SKM-1 treated with dmso at 0.1 percent for 144 hours (cell line): Measurements from ENCODE around the gene CAMK2D.
"Not testable (repeated sequence)": the region's sequence is repeated elsewhere in the genome, so short reads cannot be mapped to it uniquely, and the experiment has no call there.

Source experiments
- DNase-seq: peaks from one replicate; lab custom pipeline; 2025; ENCODE audit not compliant: unreplicated experiment; lab: John Stamatoyannopoulos, UW

The CAMK2D gene

DNA sequence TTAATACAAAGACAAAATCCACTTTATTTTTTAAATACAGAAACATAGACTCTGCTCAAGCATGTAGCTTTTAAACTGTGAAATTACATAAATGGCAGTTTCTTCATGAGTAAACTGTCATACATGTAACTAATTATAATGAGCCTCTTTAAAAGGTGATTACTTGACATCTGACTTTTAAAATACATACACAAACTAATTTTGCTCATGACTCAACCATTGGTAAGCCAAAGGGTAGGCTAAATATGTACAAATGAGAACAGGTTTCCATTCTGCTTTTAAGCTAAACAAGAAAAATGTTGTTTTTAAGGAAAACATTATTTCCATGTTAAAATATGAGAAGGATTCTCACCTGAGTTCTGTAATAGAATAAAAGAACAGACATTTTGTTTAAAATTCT is 27.9 kb downstream of the CAMK2D start:
- no peak for DNase-seq

DNA sequence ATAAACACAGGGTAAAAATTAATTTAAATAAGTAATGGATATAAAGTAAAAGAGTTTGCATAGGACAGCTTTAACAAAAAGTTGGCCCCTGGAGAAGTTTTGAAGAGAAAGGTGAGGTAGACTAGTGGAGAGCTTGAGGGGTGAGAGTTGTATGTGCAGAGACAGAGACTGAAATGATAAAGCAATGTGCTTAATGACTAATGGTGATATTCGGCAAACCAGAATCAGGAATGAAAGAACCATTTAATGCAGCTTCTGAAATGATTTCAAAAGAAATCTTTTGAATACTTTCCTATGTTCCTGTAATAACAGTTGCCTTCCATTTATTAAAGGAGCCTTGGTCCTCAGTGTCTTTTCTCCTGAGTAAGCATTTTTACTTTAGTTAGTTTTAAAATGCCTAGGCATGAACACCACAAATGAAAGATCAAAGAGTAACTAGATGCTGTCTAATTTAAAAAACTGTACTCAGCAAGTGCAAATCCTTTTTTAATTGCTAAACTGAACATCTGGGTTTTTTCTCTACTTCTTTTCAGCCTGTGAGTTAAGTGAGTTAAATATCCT is 28.5 kb downstream of the CAMK2D start:
- no peak for DNase-seq

DNA sequence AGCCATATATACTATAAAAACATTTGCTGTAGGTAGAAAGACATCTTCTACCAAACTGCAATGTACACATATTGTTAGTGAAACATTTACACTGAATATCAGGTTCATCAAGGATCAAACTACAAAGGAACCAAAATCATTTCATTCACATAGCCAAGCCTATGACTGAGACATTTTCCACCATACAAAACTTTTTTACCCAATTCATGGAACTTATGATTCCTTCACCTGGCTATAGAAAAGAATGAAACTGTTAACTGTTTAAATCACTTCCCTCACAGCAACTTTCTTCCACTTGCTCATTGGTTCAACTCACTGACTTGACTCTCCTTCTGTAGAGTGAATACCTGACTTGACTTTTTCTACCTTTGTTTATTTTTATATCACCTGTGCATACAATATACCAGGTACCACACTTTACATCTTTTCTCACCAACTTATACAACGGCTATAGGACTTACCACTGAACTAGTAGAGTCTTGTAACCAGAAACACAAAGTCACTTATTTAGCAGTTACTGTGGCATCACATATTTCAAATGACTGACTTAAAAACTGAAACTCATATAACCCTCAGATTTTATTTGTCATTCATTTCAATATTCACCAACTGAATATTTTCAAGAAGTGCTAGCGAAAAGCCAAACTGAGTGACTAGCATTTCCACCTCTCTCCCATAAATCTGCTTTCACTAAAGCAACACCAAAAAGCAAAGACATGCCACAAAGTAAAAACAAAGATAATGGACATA is 30.9 kb downstream of the CAMK2D start:
- no peak for DNase-seq

DNA sequence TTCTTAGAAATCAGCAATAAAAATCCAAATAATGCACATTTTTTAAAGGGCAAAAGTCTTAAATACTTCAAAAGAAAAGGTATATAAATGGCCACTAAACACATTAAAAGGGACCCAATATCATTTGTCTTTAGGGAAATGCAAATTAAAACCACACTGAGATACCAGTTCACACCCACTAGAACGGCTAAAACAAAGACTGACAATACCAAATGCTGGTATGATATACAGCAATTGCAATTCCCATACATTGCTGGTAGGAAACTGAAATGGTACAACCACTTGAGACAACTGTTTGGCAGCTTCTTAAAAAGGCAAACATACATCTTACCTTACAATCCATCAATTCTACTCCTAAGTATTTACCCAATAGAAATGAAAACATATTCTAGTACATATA is 33.7 kb downstream of the CAMK2D start:
- no peak for DNase-seq

DNA sequence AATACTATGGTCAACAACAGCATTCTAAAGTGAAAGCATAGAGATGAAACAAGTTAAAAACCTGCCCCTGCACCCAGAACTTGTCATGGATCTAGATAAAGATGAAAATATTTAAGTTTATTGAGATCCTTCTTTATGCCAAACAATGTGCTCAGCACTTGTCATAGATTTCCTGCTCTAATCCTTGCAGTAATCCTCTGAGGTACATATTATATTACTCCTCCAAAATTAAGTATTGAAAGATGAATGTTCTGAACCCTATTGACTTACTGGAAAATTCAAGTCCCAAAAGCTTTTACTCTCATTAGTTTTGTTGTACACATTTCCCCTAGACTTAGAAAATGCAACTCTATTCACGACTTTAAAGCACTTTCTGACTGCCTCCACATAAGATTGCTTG is 35.6 kb downstream of the CAMK2D start:
- no peak for DNase-seq

DNA sequence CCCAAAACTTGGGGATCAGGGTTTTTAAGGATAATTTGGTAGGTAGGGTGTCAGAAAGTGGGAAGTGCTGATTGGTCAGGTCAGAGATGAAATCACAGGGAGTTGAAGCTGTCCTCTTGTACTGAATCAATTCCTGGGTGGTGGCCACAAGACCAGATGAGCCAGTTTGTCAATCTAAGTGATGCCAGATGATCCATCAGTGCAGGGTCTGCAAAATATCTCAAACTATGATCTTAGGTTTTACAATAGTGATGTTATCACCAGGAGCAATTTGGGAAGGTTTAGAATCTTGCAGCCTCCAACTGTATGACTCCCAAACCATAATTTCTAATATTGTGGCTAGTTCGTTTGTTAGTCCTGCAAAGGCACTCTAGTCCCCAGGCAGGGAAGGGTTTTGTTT is 43.3 kb downstream of the CAMK2D start:
- DNase-seq, result no peak

DNA sequence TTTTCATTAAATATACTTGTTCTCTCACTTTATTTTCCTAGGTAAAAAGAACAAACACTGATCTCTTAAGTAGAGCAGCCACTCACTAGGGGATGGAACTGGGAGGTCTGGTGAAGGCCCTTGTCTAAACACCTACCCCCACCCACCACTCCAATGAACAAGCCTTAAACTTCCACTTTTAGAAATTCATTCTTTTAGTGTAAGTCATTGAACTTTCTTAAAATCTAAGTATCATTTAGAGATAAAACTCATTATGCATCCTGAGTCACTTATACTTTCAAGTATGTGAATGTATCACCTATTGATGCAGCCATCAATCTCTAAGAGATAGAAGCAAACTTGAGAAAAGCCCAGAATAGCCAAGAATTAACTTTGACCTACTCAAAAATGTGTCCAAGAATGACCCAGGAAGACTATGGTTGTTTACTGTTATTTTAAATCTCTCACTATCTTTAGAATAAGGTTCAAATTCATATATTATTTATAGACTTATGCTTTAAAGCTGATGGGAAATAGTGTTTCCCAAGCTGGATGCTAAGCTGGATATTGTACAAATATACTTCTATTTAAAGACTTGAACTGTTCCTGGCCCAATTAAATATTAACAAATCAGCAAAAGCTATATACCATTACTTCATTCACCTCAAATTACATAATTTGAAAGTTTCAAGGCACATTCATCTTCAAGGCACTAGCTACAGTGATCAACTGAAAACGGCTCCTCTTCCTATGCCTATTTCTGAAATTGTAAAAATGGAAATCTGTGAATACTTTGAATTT is 49.5 kb downstream of the CAMK2D start:
- DNase-seq, result no peak

DNA sequence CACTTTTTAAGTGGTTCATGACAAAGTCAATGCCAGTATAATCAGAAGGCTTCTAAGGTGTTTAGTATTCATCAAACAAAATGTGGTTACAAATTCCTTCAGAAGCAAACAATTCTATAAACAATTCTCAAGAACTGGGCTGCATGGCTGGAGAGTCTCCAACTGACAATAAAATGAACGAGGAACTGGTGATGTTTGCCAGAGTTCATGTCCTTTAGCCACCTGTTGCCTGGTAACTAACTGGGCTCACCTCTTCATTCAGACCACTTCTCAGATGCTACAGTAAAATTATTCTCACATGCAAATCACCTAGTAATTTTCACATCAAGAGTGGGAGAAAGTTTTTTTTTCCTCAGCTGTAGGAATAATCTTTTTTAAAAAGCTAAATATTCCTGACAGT is 53.3 kb downstream of the CAMK2D start:
- no peak for DNase-seq

DNA sequence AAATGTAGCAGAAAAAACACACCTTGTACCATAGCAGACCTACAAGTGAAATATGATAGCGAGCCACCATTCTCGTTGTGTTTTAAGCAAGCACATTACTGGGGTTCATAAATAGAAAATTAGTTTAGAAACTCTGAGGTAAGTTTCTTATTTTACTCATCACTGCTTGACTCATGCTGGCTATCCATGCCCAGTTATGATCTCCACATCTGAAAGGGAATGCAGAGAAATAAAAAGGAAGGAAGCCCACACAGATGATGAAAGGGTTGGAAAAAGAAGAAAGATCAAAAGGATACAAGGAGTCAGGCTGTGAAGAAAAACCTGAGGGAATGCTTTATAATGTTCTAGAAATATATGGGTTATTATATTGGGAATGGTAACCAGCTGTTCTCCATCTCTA is 54.5 kb downstream of the CAMK2D start:
- no peak for DNase-seq

DNA sequence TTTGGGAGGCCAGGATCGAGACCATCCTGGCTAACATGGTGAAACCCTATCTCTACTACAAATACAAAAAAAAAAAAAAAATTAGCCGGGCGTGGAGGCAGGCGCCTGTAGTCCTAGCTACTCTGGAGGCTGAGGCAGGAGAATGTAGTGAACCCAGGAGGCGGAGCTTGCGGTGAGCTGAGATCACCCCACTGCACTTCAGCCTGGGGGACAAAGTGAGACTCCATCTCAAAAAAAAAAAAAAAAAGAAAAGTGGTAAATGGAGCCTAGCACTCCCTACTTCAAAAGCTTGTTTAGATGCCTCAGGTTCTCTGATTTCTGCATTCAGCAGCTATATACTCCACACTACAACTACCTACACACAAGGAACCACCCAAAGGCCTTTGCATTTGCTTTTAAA is 56.4 kb downstream of the CAMK2D start:
- DNase-seq, result not testable (repeated sequence)

DNA sequence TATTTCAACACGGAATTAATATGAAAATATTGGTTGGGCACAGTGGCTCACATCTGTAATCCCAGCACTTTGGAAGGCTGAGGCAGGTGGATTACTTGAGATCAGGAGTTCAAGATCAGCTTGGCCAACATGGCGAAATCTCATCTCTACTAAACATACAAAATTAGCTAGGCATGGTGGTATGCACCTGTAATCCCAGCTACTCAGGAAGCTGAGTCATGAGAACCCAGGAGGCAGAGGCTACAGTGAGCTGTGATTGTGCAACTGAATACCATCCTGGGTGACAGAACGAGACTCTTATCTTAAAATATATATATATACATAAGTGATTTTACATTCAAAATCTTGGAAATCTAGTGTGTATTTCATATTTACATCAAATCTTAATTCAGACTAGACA is 58.9 kb downstream of the CAMK2D start:
- DNase-seq, result not testable (repeated sequence)

DNA sequence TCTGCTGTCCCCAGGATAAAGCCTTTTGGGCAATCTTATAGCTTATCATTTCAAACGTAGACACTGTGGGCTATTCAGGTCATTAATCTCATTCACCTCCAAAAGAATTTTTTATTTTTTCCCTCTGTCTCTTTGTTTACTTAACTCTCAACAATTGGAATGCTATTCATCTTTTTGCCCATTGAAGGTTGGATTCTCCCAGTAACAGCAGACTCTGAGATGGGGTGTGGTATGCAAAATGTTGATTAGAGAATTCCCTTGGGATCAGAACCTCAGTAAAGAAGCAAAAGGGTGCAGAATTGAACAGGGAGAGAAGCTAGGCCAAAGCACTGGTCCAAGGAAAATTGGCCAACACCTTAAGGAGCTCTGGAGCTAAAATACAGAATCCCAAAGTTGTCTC is 60.4 kb downstream of the CAMK2D start:
- no peak for DNase-seq

DNA sequence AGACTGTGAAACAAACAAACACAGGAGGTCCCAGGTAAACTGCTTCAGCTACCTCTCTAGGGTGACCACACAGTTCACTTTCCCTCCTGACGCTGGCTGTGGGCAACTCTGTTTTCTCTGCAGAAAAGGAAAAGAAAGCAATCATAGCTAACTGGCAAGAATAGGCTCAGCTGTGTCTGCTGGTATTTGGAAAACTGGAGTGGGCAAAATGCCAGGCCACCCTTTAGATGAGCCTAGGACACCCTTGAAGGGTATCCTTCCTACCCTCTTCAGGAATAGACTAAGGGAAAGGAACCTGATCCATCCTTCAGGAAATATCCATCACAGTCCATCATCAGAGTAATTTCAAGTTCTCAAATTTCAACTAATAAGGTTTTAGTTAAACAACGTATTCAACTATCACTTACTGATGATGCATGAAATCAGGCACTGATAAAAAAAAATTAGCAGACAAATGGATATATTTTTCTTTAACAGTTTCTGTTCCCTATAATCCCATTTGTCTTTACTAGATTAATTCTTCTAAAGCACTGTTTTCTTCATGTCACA is 60.9 kb downstream of the CAMK2D start:
- DNase-seq, result no peak

DNA sequence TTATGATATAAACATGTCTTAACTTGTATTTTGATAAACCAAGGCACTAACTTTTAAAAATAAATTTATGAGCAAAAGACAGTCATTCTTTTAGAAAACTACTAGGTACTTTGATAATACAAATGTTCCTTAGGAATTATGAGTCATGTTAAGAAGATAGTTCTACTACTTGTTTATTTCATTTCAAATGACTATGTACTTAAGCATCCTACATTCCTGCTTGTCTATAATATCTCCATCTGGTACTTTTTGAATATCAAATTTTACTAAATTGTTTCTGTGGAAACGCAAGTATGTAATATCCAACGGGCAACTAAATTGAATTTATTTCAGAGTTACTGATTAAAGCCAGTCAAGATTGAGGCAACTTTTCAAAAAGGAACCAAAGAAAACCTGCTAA is 61.8 kb downstream of the CAMK2D start:
- no peak for DNase-seq

DNA sequence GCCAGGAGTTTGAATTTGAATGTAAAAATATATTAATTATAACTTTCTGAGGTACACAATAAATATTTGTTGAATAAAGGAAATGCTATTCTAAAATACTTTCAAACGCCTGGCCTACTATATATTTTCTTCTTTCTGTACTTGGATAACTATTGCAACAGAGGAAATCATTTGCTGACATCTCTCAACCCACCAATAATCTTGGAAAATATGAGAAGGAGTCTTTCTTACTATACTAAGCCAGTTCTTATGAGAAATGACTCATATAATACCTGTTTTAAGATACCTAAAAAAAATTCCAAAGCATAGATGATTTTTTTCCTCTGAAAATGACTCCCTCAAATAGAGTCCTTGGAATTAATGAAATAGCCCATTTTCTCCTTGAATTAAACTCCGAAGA is 64.1 kb downstream of the CAMK2D start:
- DNase-seq, result no peak

DNA sequence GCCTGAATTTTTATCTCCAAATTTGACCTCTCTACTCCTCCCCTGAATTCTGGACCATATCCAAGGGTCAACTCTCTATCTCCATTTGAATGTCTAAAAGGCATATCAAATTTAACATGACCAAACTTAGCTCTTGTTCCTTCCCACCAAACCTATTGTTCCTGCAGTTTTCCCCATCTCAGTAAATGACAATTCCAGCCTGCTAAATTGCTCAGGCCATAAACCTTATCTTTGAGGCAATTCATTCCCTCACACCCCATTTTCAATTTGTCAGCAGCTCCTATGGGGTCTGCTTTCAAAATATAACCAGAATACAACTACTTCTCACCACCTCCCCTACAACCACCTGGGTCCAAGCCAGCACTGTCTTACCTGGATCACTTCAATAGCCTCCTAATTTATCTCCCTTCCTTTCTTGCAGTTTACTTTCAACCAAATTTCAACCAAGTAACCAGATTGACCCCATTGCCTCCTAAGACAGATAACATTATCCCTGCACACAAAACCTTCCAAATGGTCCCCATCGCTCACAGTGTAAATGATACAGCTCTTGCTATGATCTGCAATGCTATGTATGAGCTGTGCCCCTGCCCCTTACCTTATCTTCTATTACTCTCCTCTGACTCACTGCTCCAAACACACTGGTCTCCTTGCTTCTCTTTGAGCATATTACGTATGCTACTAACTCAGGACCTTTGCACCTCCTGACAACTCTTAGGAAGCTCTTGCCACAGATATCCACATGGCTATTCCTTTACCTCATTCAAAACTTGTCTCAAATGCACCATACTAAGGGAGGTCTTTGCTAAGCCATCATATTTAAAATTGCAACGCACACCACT is 66.0 kb downstream of the CAMK2D start:
- no peak for DNase-seq

DNA sequence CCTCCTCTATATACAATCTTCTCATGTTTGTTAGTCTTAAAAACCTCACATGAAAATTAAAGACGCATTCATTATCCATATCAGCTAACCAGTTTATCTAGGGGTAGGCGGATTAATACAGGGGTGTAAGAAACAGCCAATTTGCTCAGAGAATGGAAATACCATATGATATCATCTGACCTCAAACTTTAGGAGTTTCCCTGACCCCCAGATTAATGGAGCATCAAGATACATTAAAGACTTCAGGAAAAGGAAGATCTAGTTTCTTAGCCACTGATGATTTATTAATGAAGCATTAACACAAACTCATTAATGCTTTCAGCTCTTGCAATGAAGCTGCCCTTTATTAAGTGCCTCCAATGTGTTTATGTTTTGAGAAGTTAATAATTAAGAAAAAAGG is 67.5 kb downstream of the CAMK2D start:
- DNase-seq, result no peak

DNA sequence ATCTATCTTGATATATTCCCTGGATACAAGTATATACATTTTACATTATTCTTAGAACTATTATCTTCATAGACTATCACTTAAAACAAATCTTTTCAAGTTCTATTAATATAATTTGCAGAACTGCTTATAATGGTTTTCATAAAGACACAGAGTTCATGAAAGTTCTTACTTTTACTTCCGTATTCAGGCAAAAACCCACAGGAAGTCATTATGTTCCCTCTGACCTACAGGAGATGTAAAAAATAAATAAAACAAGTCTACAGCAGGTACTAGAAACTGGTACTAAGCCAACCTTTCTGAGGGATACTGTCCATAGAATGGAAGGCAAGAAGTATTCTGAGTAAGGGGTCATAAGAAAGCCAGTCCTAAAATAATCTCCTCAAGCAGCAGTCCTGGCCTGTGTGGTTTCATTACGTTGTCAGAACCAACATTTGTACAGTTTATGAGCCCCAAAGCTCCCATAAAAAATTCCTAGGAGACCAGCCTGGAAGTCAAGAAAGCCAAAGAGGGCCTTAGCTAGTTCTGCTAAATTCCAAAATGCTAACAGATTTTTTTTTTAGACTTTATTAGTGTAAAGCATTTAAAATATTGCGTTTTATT is 68.6 kb downstream of the CAMK2D start:
- DNase-seq, result peak; percentile 23

DNA sequence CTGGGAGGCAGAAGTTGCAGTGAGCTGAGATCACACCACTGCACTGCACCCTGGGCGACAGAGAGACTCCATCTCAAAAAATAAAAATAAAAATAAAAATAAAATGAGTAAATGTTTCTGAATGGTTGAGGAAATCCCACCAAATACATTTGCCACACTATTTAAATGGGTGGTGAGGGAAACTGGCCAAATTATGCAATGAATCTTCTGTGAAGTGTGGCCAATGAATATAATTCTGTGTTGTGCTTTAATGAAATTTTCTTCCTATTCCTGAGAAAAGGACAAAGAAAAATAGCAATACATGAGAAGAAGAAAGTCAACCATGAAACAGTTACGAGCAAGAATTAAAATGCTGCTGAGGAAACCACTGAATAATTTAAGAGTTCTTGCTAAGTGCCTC is 69.9 kb downstream of the CAMK2D start:
- DNase-seq, result no peak

DNA sequence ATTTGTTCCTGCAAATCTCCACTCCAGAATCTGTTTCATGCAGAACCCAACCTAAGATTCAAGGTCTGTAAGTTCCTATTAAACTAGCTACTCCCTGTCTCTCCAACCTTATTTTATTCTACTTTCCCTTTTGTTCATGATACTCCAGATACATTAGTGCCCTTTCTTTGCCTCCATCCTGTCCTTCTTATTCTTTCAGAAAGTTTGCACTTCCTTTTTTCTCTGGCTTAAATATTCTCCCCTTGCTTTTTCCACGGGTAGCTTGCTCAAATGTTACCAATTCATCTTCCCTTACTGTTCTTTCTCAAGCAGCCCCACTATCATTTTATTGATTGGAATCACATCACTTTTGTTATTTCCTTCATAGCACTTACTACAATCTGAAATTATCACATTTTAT is 72.1 kb downstream of the CAMK2D start:
- DNase-seq, result no peak
